Keratinocyte (primary cell): ENCODE measurements around the gene PIBF1. TPM values are rescaled to one million over a fixed set of nuclear protein-coding genes. Genes with fewer than 3 reads are reported as not detected.

Source experiments
- DNase-seq: peaks from one replicate; pipeline ENCODE4 v3.0.0-alpha.2; 2011; ENCODE audit warnings: low read depth, missing footprints, low spot score
- FAIRE-seq: peaks from 2 replicates; lab custom pipeline; 2011; peaks lifted over from hg19 to GRCh38; lab: Jason Lieb, UNC
- H2AFZ ChIP-seq: 2 replicates; pipeline ENCODE4 v1.6.0; 2012; ENCODE audit warnings: low read length, control low read depth, inconsistent platforms; ENCODE audit not compliant: control insufficient read depth
- H3K27ac ChIP-seq: 2 replicates; pipeline ENCODE4 v1.5.1; 2011; ENCODE audit warnings: low read length; ENCODE audit not compliant: control insufficient read depth, insufficient read depth
- H3K27me3 ChIP-seq: 3 replicates; pipeline ENCODE4 v1.6.0; 2011; ENCODE audit warnings: low read length; ENCODE audit not compliant: control insufficient read depth, insufficient read depth; ENCODE audit errors: extremely low read depth
- H3K36me3 ChIP-seq, 2 experiments: 2 replicates in 1 of 2; 3 replicates in 1 of 2; pipeline ENCODE4 v1.5.1; 2011; ENCODE audit warnings: low read length in 2 of 2, mild to moderate bottlenecking in 1 of 2; ENCODE audit not compliant: control insufficient read depth in 2 of 2, insufficient read depth in 2 of 2; ENCODE audit errors: extremely low read depth in 1 of 2
- H3K4me1 ChIP-seq: 3 replicates; pipeline ENCODE4 v1.5.1; 2011; ENCODE audit warnings: low read length; ENCODE audit not compliant: control insufficient read depth, insufficient read depth; ENCODE audit errors: extremely low read depth
- H3K4me2 ChIP-seq: 3 replicates; pipeline ENCODE4 v1.6.0; 2011; ENCODE audit warnings: low read depth, low read length; ENCODE audit not compliant: control insufficient read depth, insufficient read depth; ENCODE audit errors: extremely low read depth
- H3K4me3 ChIP-seq, 3 experiments: fragments of 200-600 bp in 1 of 3; sonication (generic) in 1 of 3; 2 replicates in 2 of 3; 3 replicates in 1 of 3; pipeline ENCODE4 v1.5.1; 2011 to 2016; ENCODE audit warnings: low read length in 3 of 3, mild to moderate bottlenecking in 3 of 3, control low read depth in 2 of 3, inconsistent platforms in 1 of 3, low read depth in 1 of 3, mixed read lengths in 1 of 3, mixed run types in 1 of 3, moderate library complexity in 1 of 3; ENCODE audit not compliant: control insufficient read depth in 2 of 3, insufficient read depth in 2 of 3; ENCODE audit errors: extremely low read depth in 1 of 3
- H3K79me2 ChIP-seq: 2 replicates; pipeline ENCODE4 v1.6.0; 2012; ENCODE audit warnings: low read length; ENCODE audit not compliant: control insufficient read depth, insufficient read depth
- H3K9ac ChIP-seq: 3 replicates; pipeline ENCODE4 v1.6.0; 2011; ENCODE audit warnings: low read length; ENCODE audit not compliant: control insufficient read depth, insufficient read depth; ENCODE audit errors: extremely low read depth
- H3K9me1 ChIP-seq: 3 replicates; pipeline ENCODE4 v1.6.0; 2011; ENCODE audit warnings: low read length; ENCODE audit not compliant: control insufficient read depth, insufficient read depth; ENCODE audit errors: extremely low read depth
- H3K9me3 ChIP-seq: 2 replicates; pipeline ENCODE4 v1.5.1; 2012; ENCODE audit warnings: low read depth, low read length; ENCODE audit not compliant: control insufficient read depth
- H4K20me1 ChIP-seq: 3 replicates; pipeline ENCODE4 v1.6.0; 2011; ENCODE audit warnings: low read length; ENCODE audit not compliant: control insufficient read depth, insufficient read depth; ENCODE audit errors: extremely low read depth
- EZH2 ChIP-seq: IDR thresholded peaks from one replicate; pipeline ENCODE4 v1.6.1; 2012; ENCODE audit warnings: inconsistent platforms, mild to moderate bottlenecking, low read length, moderate library complexity
- dilution Hi-C: fragments of 300-500 bp; cut with MboI; formaldehyde crosslinking; loops from one replicate; pipeline ENCODE4 v1.7.0; 2020; ENCODE audit warnings: low sequenced_read_pairs; ENCODE audit not compliant: extremely low pct_ligation_motif_present
- polyA plus RNA-seq, 5 experiments: library from polyadenylated mRNA; depleted of rRNA in 3 of 5; stranded (reverse) in 3 of 5; stranded (forward) in 1 of 5; unstranded in 1 of 5; fragments of >200 nt; gene quantifications; 1 replicate in 1 of 5; 2 replicates in 3 of 5; 3 replicates in 1 of 5; pipeline versions ENCODE4 v1.2.1 to v1.2.3, GENCODE V29; 2011 to 2012; ENCODE audit warnings: missing spikeins in 2 of 5, low read depth in 1 of 5, low replicate concordance in 1 of 5
- TF ChIP-seq, protein P1 (sequence below), 3 experiments: IDR thresholded peaks in 1 of 3; conservative IDR thresholded peaks in 1 of 3; optimal IDR thresholded peaks in 1 of 3; 2 replicates in 2 of 3; 3 replicates in 1 of 3; pipeline versions ENCODE3 to v1.5.1; 2011; ENCODE audit warnings: low read length in 3 of 3, mild to moderate bottlenecking in 3 of 3, moderate library complexity in 2 of 3, control low read depth in 1 of 3, inconsistent platforms in 1 of 3; ENCODE audit not compliant: insufficient read depth in 2 of 3; ENCODE audit errors: extremely low read depth in 1 of 3

PIBF1 gene
- polyA plus RNA-seq, 1 donor (not counting 4 experiments of a cell fraction or from before 2014, with no cell fraction given): 9.1 TPM

DNA sequence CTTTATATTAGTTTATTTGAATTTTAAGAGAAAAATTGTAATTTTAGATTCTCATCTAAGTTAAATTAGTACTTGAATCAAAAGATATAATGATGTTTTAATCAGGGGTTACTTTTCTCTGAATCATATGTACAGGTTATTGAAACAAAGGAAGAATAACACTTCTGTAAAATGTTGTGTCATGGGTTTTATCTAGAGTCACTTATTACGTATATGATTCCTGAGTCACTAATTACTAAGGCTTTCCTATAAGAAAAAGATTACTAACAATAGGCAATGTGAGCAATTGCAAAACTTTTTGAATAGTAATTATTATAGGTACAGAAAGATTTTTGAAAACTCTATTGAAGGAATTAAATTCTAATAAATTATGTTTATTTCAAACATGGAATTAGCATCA, 177.7 kb downstream of the PIBF1 start:
- Histone ChIP-seq H3K36me3 (no peaks in the 10 kb centered on the region), H3K4me2 (no peak overlapping the region), H2AFZ (no peak overlapping the region), H3K4me3 (no peak overlapping the region), H3K79me2 (no peaks in the 10 kb centered on the region), H4K20me1 (no peaks in the 10 kb centered on the region), H3K9me3 (no peaks in the 10 kb centered on the region), H3K4me1 (peaks cover 19% of the 10 kb centered on the region), H3K27me3 (no peaks in the 10 kb centered on the region), H3K9ac (no peak overlapping the region), H3K27ac (peak overlapping the region; percentile 66), H3K9me1 (no peaks in the 10 kb centered on the region)
- no peak for DNase-seq
- FAIRE-seq: no peak
- TF ChIP-seq EZH2: no peak
- TF ChIP-seq, protein P1, sequence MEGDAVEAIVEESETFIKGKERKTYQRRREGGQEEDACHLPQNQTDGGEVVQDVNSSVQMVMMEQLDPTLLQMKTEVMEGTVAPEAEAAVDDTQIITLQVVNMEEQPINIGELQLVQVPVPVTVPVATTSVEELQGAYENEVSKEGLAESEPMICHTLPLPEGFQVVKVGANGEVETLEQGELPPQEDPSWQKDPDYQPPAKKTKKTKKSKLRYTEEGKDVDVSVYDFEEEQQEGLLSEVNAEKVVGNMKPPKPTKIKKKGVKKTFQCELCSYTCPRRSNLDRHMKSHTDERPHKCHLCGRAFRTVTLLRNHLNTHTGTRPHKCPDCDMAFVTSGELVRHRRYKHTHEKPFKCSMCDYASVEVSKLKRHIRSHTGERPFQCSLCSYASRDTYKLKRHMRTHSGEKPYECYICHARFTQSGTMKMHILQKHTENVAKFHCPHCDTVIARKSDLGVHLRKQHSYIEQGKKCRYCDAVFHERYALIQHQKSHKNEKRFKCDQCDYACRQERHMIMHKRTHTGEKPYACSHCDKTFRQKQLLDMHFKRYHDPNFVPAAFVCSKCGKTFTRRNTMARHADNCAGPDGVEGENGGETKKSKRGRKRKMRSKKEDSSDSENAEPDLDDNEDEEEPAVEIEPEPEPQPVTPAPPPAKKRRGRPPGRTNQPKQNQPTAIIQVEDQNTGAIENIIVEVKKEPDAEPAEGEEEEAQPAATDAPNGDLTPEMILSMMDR (optimal IDR thresholded peaks at IDR 0.05 in 1 of 3, IDR thresholded peaks at IDR 0.05 in 1 of 3, conservative IDR thresholded peaks at IDR 0.05 in 1 of 3; ENCODE audit: extremely low read depth in 1 of 3, insufficient read depth in 2 of 3, low read length in 3 of 3): no peak
- dilution Hi-C loops: no loop called here

DNA sequence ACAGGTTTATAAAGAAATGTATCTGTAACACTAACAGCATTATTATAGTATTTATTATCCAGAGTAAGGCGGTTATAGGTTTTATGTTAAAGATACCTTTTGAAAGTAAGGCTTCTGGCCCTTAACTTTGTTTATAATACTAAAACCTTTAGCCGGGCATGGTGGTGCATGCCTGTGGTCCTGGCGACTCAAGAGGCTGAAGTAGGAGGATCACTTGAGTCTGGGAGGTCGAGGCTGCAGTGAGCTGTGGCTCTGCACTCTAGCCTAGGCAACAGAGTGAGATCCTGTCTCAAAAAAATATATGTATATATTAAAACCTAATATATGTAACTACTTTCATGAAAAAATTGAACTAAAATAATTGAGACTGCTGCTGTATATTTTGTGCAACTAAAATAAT, 178.2 kb downstream of the PIBF1 start:
- no peak for DNase-seq
- Histone ChIP-seq H3K36me3 (no peaks in the 10 kb centered on the region), H3K9ac (no peak overlapping the region), H3K4me3 (no peak overlapping the region), H2AFZ (no peak overlapping the region), H3K4me1 (peaks cover 19% of the 10 kb centered on the region), H3K27me3 (no peaks in the 10 kb centered on the region), H3K79me2 (no peaks in the 10 kb centered on the region), H3K27ac (peak overlapping the region; percentile 66), H3K9me1 (no peaks in the 10 kb centered on the region), H3K9me3 (no peaks in the 10 kb centered on the region), H4K20me1 (no peaks in the 10 kb centered on the region), H3K4me2 (peak overlapping the region; percentile 41)
- TF ChIP-seq, protein P1 (optimal IDR thresholded peaks at IDR 0.05 in 1 of 3, IDR thresholded peaks at IDR 0.05 in 1 of 3, conservative IDR thresholded peaks at IDR 0.05 in 1 of 3; ENCODE audit: extremely low read depth in 1 of 3, insufficient read depth in 2 of 3, low read length in 3 of 3): no peak
- no peak for TF ChIP-seq EZH2
- FAIRE-seq: no peak
- dilution Hi-C loops: no loop called here
